KG1 (cell line): Measurements from ENCODE around the gene ZBTB4.
"Not testable (repeated sequence)": the region's sequence is repeated elsewhere in the genome, so short reads cannot be mapped to it uniquely, and the experiment has no call there.

Source experiments
- DNase-seq: peaks from one replicate; lab custom pipeline; 2025; lab: John Stamatoyannopoulos, UW

The ZBTB4 gene

GRCh38 chr17:7495906-7496434 is 16.5 kb upstream of the ZBTB4 start:
- DNase-seq: no peak

GRCh38 chr17:7493941-7494340 is 14.5 kb upstream of the ZBTB4 start:
- no peak for DNase-seq

- no peak for DNase-seq
Observed at GRCh38 chr17:7491583-7491982, 12.2 kb upstream of the ZBTB4 start.

- DNase-seq: no peak
Observed at GRCh38 chr17:7490144-7490543, 10.7 kb upstream of the ZBTB4 start.

- no peak for DNase-seq
Observed at GRCh38 chr17:7486181-7486580, 6.8 kb upstream of the ZBTB4 start.

- no peak for DNase-seq
Observed at GRCh38 chr17:7484919-7485377, 5.5 kb upstream of the ZBTB4 start.

- DNase-seq: peak; percentile 84
Observed at GRCh38 chr17:7484067-7484918, 4.9 kb upstream of the ZBTB4 start, which contains the start of gene POLR2A. Gene POLR2A, plus strand, starts transcription at chr17:7484366.

GRCh38 chr17:7483255-7484066 is 4.0 kb upstream of the ZBTB4 start:
- peak; percentile 84 for DNase-seq

- DNase-seq: not testable (repeated sequence)
Observed at GRCh38 chr17:7482742-7483088, 3.3 kb upstream of the ZBTB4 start.

GRCh38 chr17:7481842-7482741 is 2.7 kb upstream of the ZBTB4 start:
- not testable (repeated sequence) for DNase-seq

- DNase-seq: not testable (repeated sequence)
Observed at GRCh38 chr17:7481275-7481674, 1.8 kb upstream of the ZBTB4 start, which contains the start of gene SLC35G6. Gene SLC35G6, plus strand, starts transcription at chr17:7481446. Its CDS starts 71 bp downstream, at chr17:7481517.

- no peak for DNase-seq
Observed at GRCh38 chr17:7480089-7480384, 606 bp upstream of the ZBTB4 start.

GRCh38 chr17:7478276-7479212 is 887 bp downstream of the ZBTB4 start:
- DNase-seq: no peak

- no peak for DNase-seq
Observed at GRCh38 chr17:7477392-7478275, 1.8 kb downstream of the ZBTB4 start.

- DNase-seq: no peak
Observed at GRCh38 chr17:7476951-7477350, 2.5 kb downstream of the ZBTB4 start.

GRCh38 chr17:7476494-7476893 is 2.9 kb downstream of the ZBTB4 start:
- DNase-seq: no peak

- no peak for DNase-seq
Observed at GRCh38 chr17:7475764-7476422, 3.5 kb downstream of the ZBTB4 start.

- not testable (repeated sequence) for DNase-seq
Observed at GRCh38 chr17:7474767-7475166, 4.7 kb downstream of the ZBTB4 start.

GRCh38 chr17:7471729-7472128 is 7.7 kb downstream of the ZBTB4 start:
- DNase-seq: no peak
